ENCODE results near the gene CLASP2. TPM values are rescaled to one million over a fixed set of nuclear protein-coding genes. Genes with fewer than 3 reads are reported as not detected.
A peak's percentile ranks its signal among the peaks of the same experiment; 100 is the strongest.
"Not testable (repeated sequence)": the region's sequence is repeated elsewhere in the genome, so short reads cannot be mapped to it uniquely, and the experiment has no call there.

Gene CLASP2
- 10 to 100 TPM; 48.4 to 50.6 TPM for total RNA-seq
- polyA plus RNA-seq (ENCODE audit: insufficient read length in 6 of 6), result 10 to 100 TPM; 53.0 to 73.3 (median 64.5) TPM
- long read RNA-seq, donor 1, full-length matches to known transcripts, result 2 of 8 reads
- long read RNA-seq, donor 1, partial matches to known transcripts, result 6 of 8 reads
- long read RNA-seq, donor 1, other reads (novel, unspliced or antisense), result 0 of 8 reads
- long read RNA-seq, donor 2, full-length matches to known transcripts, result 2 of 2 reads
- long read RNA-seq, donor 2, partial matches to known transcripts, result 0 of 2 reads
- long read RNA-seq, donor 2, other reads (novel, unspliced or antisense), result 0 of 2 reads
- long read RNA-seq, donor 3, partial matches to known transcripts, result 6 of 7 reads
- long read RNA-seq, donor 3, other reads (novel, unspliced or antisense), result 0 of 7 reads
- long read RNA-seq, donor 4, partial matches to known transcripts, result 1 of 4 reads
- long read RNA-seq, donor 4, other reads (novel, unspliced or antisense), result 3 of 4 reads
- long read RNA-seq, donor 5, full-length matches to known transcripts, result 1 of 1 reads
- long read RNA-seq, donor 5, partial matches to known transcripts, result 0 of 1 reads
- long read RNA-seq, donor 5, other reads (novel, unspliced or antisense), result 0 of 1 reads
- long read RNA-seq, donor 6, result 0 reads
- long read RNA-seq, donor 7, result 0 reads
- long read RNA-seq, donor 8, partial matches to known transcripts, result 5 of 6 reads
- long read RNA-seq, donor 8, other reads (novel, unspliced or antisense), result 0 of 6 reads
- long read RNA-seq, donor 9, result 0 reads
- long read RNA-seq, donor 10, partial matches to known transcripts, result 0 of 5 reads
- long read RNA-seq, donor 10, other reads (novel, unspliced or antisense), result 5 of 5 reads
- long read RNA-seq, donor 11, full-length matches to known transcripts, result 11 of 47 reads
- long read RNA-seq, donor 11, partial matches to known transcripts, result 36 of 47 reads
- long read RNA-seq, donor 11, other reads (novel, unspliced or antisense), result 0 of 47 reads
- long read RNA-seq, donor 12, full-length matches to known transcripts, result 1 of 6 reads
- long read RNA-seq, donor 12, partial matches to known transcripts, result 5 of 6 reads
- long read RNA-seq, donor 12, other reads (novel, unspliced or antisense), result 0 of 6 reads

GRCh38 chr3:33717866-33718594 lies at the start of gene CLASP2:
TSS of gene CLASP2 (minus strand) at chr3:33718254. CDS start at chr3:33718002, 252 bp downstream.
- no peaks in the 10 kb centered on the region for H3K9me3 ChIP-seq
- no peaks in the 10 kb centered on the region for H3K27me3 ChIP-seq
- DNase-seq (peak; percentile 89 to 97 (median 93)), ATAC-seq (peak; percentile 93)
- H3K4me3 ChIP-seq, result peak within 1 kb of the TSS; percentile 67 to 69
- intact Hi-C loops (cut with DNase I), result loop anchor here in 1 of 2 donors (10.0 kb wide), 1 partner anchor 83 kb away; no protein-coding TSS in a partner anchor
- H3K4me1 ChIP-seq, result peaks cover 10 to 14% of the 10 kb centered on the region in 2 donors
- TF ChIP-seq, protein P1, sequence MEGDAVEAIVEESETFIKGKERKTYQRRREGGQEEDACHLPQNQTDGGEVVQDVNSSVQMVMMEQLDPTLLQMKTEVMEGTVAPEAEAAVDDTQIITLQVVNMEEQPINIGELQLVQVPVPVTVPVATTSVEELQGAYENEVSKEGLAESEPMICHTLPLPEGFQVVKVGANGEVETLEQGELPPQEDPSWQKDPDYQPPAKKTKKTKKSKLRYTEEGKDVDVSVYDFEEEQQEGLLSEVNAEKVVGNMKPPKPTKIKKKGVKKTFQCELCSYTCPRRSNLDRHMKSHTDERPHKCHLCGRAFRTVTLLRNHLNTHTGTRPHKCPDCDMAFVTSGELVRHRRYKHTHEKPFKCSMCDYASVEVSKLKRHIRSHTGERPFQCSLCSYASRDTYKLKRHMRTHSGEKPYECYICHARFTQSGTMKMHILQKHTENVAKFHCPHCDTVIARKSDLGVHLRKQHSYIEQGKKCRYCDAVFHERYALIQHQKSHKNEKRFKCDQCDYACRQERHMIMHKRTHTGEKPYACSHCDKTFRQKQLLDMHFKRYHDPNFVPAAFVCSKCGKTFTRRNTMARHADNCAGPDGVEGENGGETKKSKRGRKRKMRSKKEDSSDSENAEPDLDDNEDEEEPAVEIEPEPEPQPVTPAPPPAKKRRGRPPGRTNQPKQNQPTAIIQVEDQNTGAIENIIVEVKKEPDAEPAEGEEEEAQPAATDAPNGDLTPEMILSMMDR (IDR thresholded peaks at IDR 0.05), result no peak
- H3K36me3 ChIP-seq, result no peaks in the 10 kb centered on the region
- peak within 1 kb of the TSS; percentile 94 to 98 for H3K27ac ChIP-seq

DNA sequence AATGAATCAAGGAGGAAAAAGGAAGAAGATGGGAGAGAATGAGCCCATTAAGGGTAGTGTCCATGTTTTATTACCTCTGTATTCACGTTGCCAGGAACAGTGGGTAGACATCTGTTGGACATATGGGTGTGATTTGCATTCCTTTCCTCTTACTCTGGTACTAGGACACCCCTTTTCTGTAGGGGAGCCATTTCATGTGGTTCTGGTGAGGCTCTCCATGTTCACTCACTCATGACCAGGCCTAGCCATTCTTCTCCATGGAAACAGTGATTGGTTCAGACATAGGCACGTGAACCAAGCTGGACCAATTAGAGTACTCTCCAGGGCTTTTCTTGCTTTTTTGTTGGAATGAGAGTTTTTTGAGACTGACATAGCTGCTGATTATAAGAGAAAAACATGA lies 40.8 kb upstream of the CLASP2 start:
- no peaks in the 10 kb centered on the region for H3K36me3 ChIP-seq
- intact Hi-C loops (cut with DNase I), result no loop called here
- no peak overlapping the region for H3K27ac ChIP-seq
- H3K4me3 ChIP-seq, result no peak overlapping the region
- no peaks in the 10 kb centered on the region for H3K4me1 ChIP-seq
- DNase-seq, result no peak
- no peaks in the 10 kb centered on the region for H3K27me3 ChIP-seq
- no peak for ATAC-seq
- H3K9me3 ChIP-seq, result peaks cover 0 to 12% of the 10 kb centered on the region in 2 donors
- TF ChIP-seq, protein P1 (IDR thresholded peaks at IDR 0.05), result no peak

DNA sequence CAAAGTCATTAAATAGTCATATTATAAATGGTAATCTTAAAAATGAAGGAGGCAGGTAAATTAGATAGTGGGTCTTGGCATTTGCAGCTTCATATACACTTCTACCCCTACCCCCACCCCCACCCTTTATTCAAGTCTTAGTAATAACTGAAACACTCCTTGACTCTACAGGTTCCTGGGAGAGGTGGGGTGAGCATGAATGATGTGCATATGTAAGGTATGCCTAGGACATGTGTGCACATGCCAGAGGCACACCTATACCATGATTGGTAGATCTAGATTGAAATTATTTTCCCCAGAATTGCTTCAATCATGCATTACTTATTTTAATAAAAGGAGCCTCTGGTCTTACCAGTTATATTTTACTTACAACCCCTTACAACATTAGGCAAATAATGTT lies 40.2 kb upstream of the CLASP2 start:
- ATAC-seq (no peak), DNase-seq (no peak)
- no peak overlapping the region for H3K4me3 ChIP-seq
- H3K36me3 ChIP-seq, result no peaks in the 10 kb centered on the region
- H3K27me3 ChIP-seq, result no peaks in the 10 kb centered on the region
- TF ChIP-seq, protein P1 (IDR thresholded peaks at IDR 0.05), result no peak
- peaks cover 0 to 15% of the 10 kb centered on the region in 2 donors for H3K9me3 ChIP-seq
- no peaks in the 10 kb centered on the region for H3K4me1 ChIP-seq
- intact Hi-C loops (cut with DNase I), result no loop called here
- H3K27ac ChIP-seq, result no peak overlapping the region

DNA sequence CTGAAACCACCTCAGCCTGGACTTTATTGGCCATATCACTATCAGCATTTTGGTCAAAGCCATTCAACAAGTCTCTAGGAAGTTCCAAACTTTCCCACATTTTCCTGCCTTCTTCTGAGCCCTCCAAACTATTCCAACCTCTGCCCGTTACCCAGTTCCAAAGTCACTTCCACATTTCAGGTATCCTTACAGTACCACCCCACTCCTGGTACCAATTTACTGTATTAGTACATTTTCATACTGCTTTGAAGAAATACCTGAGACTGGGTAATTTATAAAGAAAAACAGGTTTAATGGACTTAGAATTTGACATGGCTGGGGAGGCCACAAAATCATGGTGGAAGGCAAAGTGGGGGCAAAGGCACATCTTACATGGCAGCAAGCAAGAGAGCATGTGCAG lies 36.3 kb upstream of the CLASP2 start:
- ATAC-seq; DNase-seq; H3K27me3 ChIP-seq; intact Hi-C loops (cut with DNase I); H3K27ac ChIP-seq; H3K36me3 ChIP-seq; H3K4me3 ChIP-seq; H3K4me1 ChIP-seq: not testable (repeated sequence)
- peaks cover 0 to 15% of the 10 kb centered on the region in 2 donors for H3K9me3 ChIP-seq

DNA sequence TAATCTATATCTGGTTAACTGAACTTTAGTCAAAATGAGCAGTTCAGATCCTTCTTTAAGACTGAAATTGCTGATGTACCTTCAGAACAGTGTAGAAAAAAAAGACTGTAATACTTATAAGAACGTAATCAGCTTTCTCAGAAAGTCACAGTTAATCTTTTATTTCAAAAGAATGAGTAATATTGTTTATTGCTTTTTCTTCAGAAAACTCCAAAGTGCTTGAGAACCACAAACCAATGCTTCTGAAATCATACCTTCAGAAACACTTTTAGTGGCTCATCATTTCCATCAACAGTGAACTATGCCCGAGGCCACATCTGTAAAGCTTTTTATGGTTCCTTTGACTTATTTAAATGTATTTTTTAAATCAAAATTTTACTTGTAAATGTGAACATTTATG lies 33.3 kb upstream of the CLASP2 start:
- no peaks in the 10 kb centered on the region for H3K4me1 ChIP-seq
- ATAC-seq, result no peak
- H3K27ac ChIP-seq, result no peak overlapping the region
- DNase-seq, result no peak
- H3K27me3 ChIP-seq, result no peaks in the 10 kb centered on the region
- no peaks in the 10 kb centered on the region for H3K36me3 ChIP-seq
- intact Hi-C loops (cut with DNase I), result no loop called here
- TF ChIP-seq, protein P1 (IDR thresholded peaks at IDR 0.05), result no peak
- peaks cover 0 to 15% of the 10 kb centered on the region in 2 donors for H3K9me3 ChIP-seq
- no peak overlapping the region for H3K4me3 ChIP-seq
